Fibroblast of lung (primary cell): ENCODE data around the gene ESRRB. TPM values are rescaled to one million over a fixed set of nuclear protein-coding genes. Genes with fewer than 3 reads are reported as not detected.

ENCODE experiments used
- DNase-seq, 2 donors: peaks; one replicate each; pipeline versions ENCODE4 v3.0.0 to v3.0.0-alpha.2; 2010; ENCODE audit warnings: low read depth in 2 of 2
- H2AFZ ChIP-seq: 2 replicates; pipeline ENCODE4 v1.5.1; 2012; ENCODE audit warnings: low read length, control low read depth, inconsistent platforms
- H3K27ac ChIP-seq: 2 replicates; pipeline ENCODE4 v1.5.1; 2011; ENCODE audit warnings: low read length, control low read depth; ENCODE audit not compliant: insufficient read depth
- H3K27me3 ChIP-seq: 2 replicates; pipeline ENCODE4 v1.5.1; 2011; ENCODE audit warnings: mild to moderate bottlenecking, low read length; ENCODE audit not compliant: control insufficient read depth, insufficient read depth
- H3K36me3 ChIP-seq: 2 replicates; pipeline ENCODE4 v1.5.1; 2011; ENCODE audit warnings: low read length; ENCODE audit not compliant: control insufficient read depth, insufficient read depth
- H3K4me1 ChIP-seq: 2 replicates; pipeline ENCODE4 v1.5.1; 2011; ENCODE audit warnings: low read length; ENCODE audit not compliant: control insufficient read depth, insufficient read depth; ENCODE audit errors: extremely low read depth
- H3K4me2 ChIP-seq: 2 replicates; pipeline ENCODE4 v1.5.1; 2011; ENCODE audit warnings: low read length, control low read depth; ENCODE audit not compliant: insufficient read depth; ENCODE audit errors: extremely low read depth
- H3K4me3 ChIP-seq, 4 experiments: fragments of 200-600 bp in 1 of 4; sonication (generic) in 1 of 4; replicated peaks in 1 of 4; 2 replicates each; pipeline ENCODE4 v1.5.1; 2011 to 2016; ENCODE audit warnings: low read length in 4 of 4, low read depth in 3 of 4, mild to moderate bottlenecking in 3 of 4, control low read depth in 2 of 4, inconsistent platforms in 1 of 4, mixed read lengths in 1 of 4; ENCODE audit not compliant: insufficient read depth in 1 of 4; ENCODE audit errors: control extremely low read depth in 1 of 4
- H3K79me2 ChIP-seq: 2 replicates; pipeline ENCODE4 v1.5.1; 2012; ENCODE audit warnings: mild to moderate bottlenecking, low read length, inconsistent platforms; ENCODE audit not compliant: control insufficient read depth, insufficient read depth
- H3K9ac ChIP-seq: 2 replicates; pipeline ENCODE4 v1.5.1; 2011; ENCODE audit warnings: mild to moderate bottlenecking, low read length, control low read depth; ENCODE audit not compliant: insufficient read depth
- H3K9me3 ChIP-seq: 2 replicates; pipeline ENCODE4 v1.5.1; 2012; ENCODE audit warnings: low read depth, low read length; ENCODE audit not compliant: control insufficient read depth, insufficient read depth
- H4K20me1 ChIP-seq: 2 replicates; pipeline ENCODE4 v1.5.1; 2011; ENCODE audit warnings: low read length; ENCODE audit not compliant: control insufficient read depth, insufficient read depth; ENCODE audit errors: extremely low read depth
- CTCF ChIP-seq, 2 donors: IDR thresholded peaks in 1 of 2; conservative IDR thresholded peaks in 1 of 2; 1 replicate in 1 of 2; 2 replicates in 1 of 2; pipeline ENCODE4 v1.5.1; 2011 to 2012; ENCODE audit warnings: low read length in 2 of 2, control low read depth in 1 of 2, inconsistent platforms in 1 of 2, low read depth in 1 of 2, mild to moderate bottlenecking in 1 of 2
- EZH2 ChIP-seq: IDR thresholded peaks from 2 replicates; pipeline ENCODE4 v1.5.1; 2012; ENCODE audit warnings: low read length, control low read depth, mild to moderate bottlenecking; ENCODE audit errors: missing control alignments
- polyA plus RNA-seq, 2 donors: library from polyadenylated mRNA; depleted of rRNA in 1 of 2; stranded (reverse) in 1 of 2; unstranded in 1 of 2; fragments of >200 nt; gene quantifications; 2 replicates each; pipeline ENCODE4 v1.2.1, GENCODE V29; 2011 to 2012; ENCODE audit warnings: missing spikeins in 1 of 2
- total RNA-seq: library from RNA; depleted of rRNA; stranded (reverse); fragments of >200 nt; gene quantifications from 2 replicates; pipeline ENCODE4 v1.2.1, GENCODE V29; 2014

The ESRRB gene
- total and polyA plus RNA-seq, 2 donors (not counting 1 experiment from before 2014, with no cell fraction given), result not detected

DNA sequence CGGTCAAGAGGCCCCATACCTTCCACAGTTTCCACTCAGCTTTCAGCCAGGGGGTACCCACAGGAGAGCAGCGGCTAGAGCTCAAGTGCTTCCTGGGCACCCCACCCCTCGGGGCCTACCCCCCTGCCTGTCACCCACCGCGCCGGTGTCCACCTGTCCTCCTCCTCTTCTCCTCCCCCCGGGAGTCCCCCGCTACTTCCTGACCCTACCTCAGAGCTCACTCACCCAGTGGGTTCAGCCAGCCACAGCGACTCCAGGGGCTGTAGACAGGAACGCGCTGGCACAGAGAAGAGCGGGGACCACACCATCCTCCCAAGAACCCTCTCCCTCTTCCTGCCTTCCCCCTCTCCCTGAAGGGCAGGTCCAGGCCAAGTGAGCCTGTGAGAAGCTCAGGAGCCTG, 123.0 kb downstream of the ESRRB start:
- TF ChIP-seq EZH2 (no peak), CTCF (conservative IDR thresholded peaks at IDR 0.05 in 1 of 2, IDR thresholded peaks at IDR 0.05 in 1 of 2; ENCODE audit: low read depth in 1 of 2, low read length in 2 of 2) (no peak)
- Histone ChIP-seq H4K20me1 (no peaks in the 10 kb centered on the region), H3K4me1 (no peaks in the 10 kb centered on the region), H3K4me3 (no peak overlapping the region), H3K9me3 (no peaks in the 10 kb centered on the region), H3K4me2 (no peak overlapping the region), H3K9ac (no peak overlapping the region), H3K36me3 (no peaks in the 10 kb centered on the region), H3K79me2 (no peaks in the 10 kb centered on the region), H3K27me3 (no peaks in the 10 kb centered on the region), H3K27ac (no peak overlapping the region), H2AFZ (no peak overlapping the region)
- no peak for DNase-seq

DNA sequence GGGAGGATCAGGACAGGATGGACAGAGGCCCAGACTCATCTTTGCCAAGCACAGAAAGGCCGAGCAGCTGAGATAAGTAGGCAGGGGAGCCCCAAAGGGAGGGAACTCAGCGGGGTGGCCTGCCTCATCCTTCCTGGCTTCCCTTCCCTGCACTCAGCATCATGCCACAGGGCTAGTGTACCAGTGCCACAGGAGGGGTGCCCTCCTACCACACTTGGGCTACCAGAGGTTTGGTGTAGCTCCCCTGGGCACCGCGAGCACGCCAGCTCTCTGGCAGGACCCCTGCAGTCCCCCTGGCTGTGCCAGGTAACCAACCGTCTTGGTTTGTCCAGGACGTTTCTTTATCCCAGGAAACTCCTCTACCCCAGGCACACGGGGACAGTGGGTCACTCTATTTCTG, 123.5 kb downstream of the ESRRB start:
- H3K4me3 ChIP-seq, result no peak overlapping the region
- H3K4me1 ChIP-seq, result no peaks in the 10 kb centered on the region
- H3K36me3 ChIP-seq, result no peaks in the 10 kb centered on the region
- no peak overlapping the region for H3K9ac ChIP-seq
- no peak overlapping the region for H3K27ac ChIP-seq
- H3K4me2 ChIP-seq, result no peak overlapping the region
- no peak overlapping the region for H2AFZ ChIP-seq
- no peaks in the 10 kb centered on the region for H3K79me2 ChIP-seq
- TF ChIP-seq EZH2 (no peak), CTCF (conservative IDR thresholded peaks at IDR 0.05 in 1 of 2, IDR thresholded peaks at IDR 0.05 in 1 of 2; ENCODE audit: low read depth in 1 of 2, low read length in 2 of 2) (no peak)
- no peak for DNase-seq
- H3K9me3 ChIP-seq, result no peaks in the 10 kb centered on the region
- H3K27me3 ChIP-seq, result no peaks in the 10 kb centered on the region
- no peaks in the 10 kb centered on the region for H4K20me1 ChIP-seq

- H3K36me3 ChIP-seq, result no peaks in the 10 kb centered on the region
- H2AFZ ChIP-seq, result no peak overlapping the region
- no peak overlapping the region for H3K4me2 ChIP-seq
- no peak overlapping the region for H3K4me3 ChIP-seq
- no peaks in the 10 kb centered on the region for H3K4me1 ChIP-seq
- TF ChIP-seq CTCF (conservative IDR thresholded peaks at IDR 0.05 in 1 of 2, IDR thresholded peaks at IDR 0.05 in 1 of 2; ENCODE audit: low read depth in 1 of 2, low read length in 2 of 2) (no peak), EZH2 (no peak)
- H3K27ac ChIP-seq, result no peak overlapping the region
- no peaks in the 10 kb centered on the region for H4K20me1 ChIP-seq
- DNase-seq, result peak in 1 of 2 donors; percentile 62
- H3K9ac ChIP-seq, result no peak overlapping the region
- no peaks in the 10 kb centered on the region for H3K9me3 ChIP-seq
- H3K79me2 ChIP-seq, result no peaks in the 10 kb centered on the region
- no peaks in the 10 kb centered on the region for H3K27me3 ChIP-seq
Observed at GRCh38 chr14:76500011-76500410, 124.1 kb downstream of the ESRRB start.
